H1 (cell line): ENCODE data around the gene ATL3.

Experiments
- CHD1 ChIP-seq: IDR thresholded peaks from 2 replicates; pipeline ENCODE4 v1.6.1; 2012; ENCODE audit warnings: low read depth, low read length, improper control_type of control experiment
- CTCF ChIP-seq, 3 experiments: IDR thresholded peaks; 1 replicate in 2 of 3; 2 replicates in 1 of 3; pipeline versions ENCODE4 v1.5.1 to v1.6.1; 2011; ENCODE audit warnings: low read length in 3 of 3, mild to moderate bottlenecking in 3 of 3, inconsistent platforms in 2 of 3, low read depth in 1 of 3, moderate library complexity in 1 of 3; ENCODE audit not compliant: insufficient read depth in 1 of 3; ENCODE audit errors: control extremely low read depth in 1 of 3
- EZH2 ChIP-seq: fragments of 200-600 bp; sonication (generic); IDR thresholded peaks from 2 replicates; pipeline ENCODE4 v1.7.1; 2012; ENCODE audit warnings: low read depth, mild to moderate bottlenecking, moderate library complexity, low read length, inconsistent platforms; ENCODE audit not compliant: severe bottlenecking
- GABPA ChIP-seq: IDR thresholded peaks from 2 replicates; pipeline ENCODE4 v1.6.1; 2011; ENCODE audit warnings: mild to moderate bottlenecking, low read length, moderate library complexity, borderline replicate concordance; ENCODE audit not compliant: insufficient read depth
- POLR2A ChIP-seq, 2 experiments: IDR thresholded peaks; 1 replicate in 1 of 2; 2 replicates in 1 of 2; pipeline ENCODE4 v1.6.1; 2011; ENCODE audit warnings: low read depth in 2 of 2, low read length in 2 of 2, mild to moderate bottlenecking in 2 of 2; ENCODE audit errors: control extremely low read depth in 1 of 2
- POLR2AphosphoS5 ChIP-seq: IDR thresholded peaks from 2 replicates; pipeline ENCODE4 v1.6.1; 2011; ENCODE audit warnings: low read depth, low read length
- RAD21 ChIP-seq, 2 experiments: IDR thresholded peaks in 1 of 2; conservative IDR thresholded peaks in 1 of 2; 2 replicates each; pipeline ENCODE4 v1.6.1; 2011; ENCODE audit warnings: low read depth in 2 of 2, low read length in 2 of 2, improper control_type of control experiment in 1 of 2, inconsistent platforms in 1 of 2, mild to moderate bottlenecking in 1 of 2, moderate library complexity in 1 of 2

- TF ChIP-seq POLR2A (IDR thresholded peaks at IDR 0.05; ENCODE audit: control extremely low read depth in 1 of 2, low read depth in 2 of 2, low read length in 2 of 2) (no peak), GABPA (no peak), POLR2AphosphoS5 (no peak), CTCF (IDR thresholded peaks at IDR 0.05; ENCODE audit: control extremely low read depth in 1 of 3, insufficient read depth in 1 of 3, low read depth in 1 of 3, low read length in 3 of 3) (no peak), RAD21 (IDR thresholded peaks at IDR 0.05 in 1 of 2, conservative IDR thresholded peaks at IDR 0.05 in 1 of 2; ENCODE audit: low read depth in 2 of 2, low read length in 2 of 2) (no peak), CHD1 (no peak), EZH2 (no peak)
Measured at GRCh38 chr11:63609536-63609935, 61.6 kb downstream of the ATL3 start.
